NCI-H1105 treated with DMSO at 0.1 percent for 48 hours (cell line): ENCODE measurements around the gene CACNA2D3.

Experiments
- DNase-seq: peaks from one replicate; lab custom pipeline; 2025; lab: John Stamatoyannopoulos, UW

The CACNA2D3 gene

DNA sequence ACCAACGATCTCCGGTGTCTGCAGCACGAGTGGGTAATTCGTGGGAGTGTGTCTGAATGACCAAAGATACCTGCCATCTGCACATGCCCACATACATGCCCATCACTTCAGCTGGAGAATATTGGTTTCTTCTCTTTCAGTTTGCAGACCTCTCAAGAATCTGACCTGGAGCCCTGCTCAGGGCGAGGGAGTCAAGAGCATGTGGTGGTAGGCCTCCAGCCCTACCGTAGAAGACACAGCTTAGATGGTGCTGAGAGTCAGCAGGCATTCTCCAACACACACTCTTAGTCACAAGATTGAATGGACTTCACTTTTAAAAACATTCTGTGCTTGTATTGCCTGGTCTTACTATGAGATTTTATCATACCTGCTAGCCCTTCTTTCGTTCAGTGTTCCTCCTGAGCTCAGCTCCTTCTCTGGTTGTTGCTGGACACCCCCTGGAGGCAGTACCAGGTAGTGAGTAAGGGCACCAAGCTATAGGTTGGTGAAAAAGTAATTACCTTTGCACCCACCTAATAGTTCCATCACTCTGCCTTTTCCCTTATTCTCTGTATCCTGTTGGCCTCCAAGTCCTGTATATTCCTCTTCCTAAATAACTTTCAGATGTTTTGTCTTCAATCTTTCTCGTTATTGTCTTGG is 252.0 kb downstream of the CACNA2D3 start:
- DNase-seq = peak; percentile 2

DNA sequence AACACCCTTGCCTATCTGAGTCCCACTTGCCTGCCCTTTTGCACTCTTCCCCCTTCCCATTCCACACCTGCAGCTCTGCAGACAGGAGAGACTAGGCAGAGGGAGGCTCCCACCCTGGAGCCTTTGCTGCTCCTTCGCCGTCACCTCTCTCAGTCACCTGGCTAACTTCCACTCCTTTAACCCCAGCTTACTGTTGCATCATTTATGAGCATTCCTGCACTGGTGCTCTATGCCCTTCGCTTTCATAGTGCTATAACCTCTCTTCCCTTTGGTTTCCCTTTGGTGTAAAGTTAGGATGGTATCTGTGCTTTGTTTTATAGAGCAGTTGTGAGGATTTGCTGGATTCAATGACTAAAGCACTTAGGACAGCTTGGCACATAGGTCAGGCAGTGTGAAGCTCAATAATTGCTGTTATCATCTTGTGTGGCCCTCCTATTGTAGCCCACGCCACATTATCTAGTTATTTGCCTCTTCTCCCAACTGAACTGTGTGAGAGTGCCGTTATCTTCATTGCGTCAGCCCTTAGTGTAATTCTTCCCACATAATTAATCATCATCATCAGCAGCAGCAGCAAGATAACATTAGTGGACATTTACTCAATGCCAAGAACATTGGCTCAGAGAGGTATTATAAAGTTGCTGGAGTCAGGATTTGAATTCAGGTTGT is 253.9 kb downstream of the CACNA2D3 start:
- no peak for DNase-seq

DNA sequence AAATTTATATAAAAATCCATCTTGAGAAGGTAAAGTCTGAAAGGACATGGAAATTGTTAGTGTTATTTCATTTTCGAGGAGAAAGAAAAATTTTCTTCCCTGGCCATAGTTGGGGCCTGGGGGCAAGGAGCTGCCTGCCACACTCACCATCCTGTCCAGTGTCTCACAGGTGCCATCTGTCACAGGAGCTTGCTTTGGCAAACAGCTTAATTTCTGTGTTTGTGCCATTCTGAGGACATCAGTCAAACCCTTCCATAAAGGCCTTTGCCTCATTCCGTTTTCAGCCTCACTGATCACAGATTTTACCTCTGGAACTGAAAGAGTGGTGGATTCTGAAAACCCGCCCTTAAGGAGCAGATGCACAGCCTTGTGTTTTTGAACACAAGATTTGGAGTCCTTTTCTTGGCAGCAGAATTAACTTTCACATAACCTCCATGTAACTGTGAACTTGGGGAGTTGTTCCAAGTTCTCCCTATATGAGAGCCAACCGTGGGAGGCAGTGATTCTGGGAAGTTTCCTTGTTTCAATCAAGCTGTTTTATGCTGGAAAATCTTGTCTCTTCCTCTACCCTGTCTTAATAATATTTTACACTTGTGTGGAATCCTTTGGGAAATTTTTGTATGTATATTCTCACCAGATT is 254.7 kb downstream of the CACNA2D3 start:
- DNase-seq = no peak

DNA sequence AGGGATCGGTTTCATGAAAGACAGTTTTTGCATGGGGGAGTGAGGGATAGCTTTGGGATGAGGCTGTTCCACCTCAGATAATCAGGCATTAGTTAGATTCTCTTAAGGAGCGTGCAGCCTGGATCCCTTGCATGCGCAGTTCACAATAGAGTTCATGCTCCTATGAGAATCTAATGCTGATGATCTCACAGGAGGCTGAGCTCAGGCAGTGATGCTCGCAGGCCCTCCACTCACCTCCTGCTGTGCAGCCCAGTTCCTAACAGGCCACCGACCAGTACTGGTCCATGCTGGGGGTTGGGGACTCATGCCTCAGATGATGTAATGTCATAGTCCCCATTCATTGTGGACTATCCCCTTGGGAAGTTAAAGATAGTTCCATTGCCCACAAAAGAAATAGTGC is 255.8 kb downstream of the CACNA2D3 start:
- no peak for DNase-seq

DNA sequence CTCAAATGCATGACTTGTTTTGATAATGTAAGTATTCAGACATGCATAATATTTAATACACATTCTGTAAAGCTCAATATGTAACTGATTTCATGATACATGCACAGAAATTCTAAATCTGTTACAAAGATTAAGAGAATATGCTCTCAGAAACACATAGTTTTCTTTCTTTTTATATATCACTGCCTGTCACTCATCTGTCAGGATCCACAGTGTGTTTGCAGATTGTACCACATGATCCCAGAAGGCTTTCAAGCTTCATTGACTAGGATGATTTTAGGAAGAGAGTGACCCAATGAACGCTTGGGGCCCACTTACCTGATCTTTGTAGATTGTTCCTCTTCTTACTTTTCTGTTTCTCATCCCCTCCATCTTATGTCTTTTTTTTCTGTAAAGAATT is 261.9 kb downstream of the CACNA2D3 start:
- no peak for DNase-seq

DNA sequence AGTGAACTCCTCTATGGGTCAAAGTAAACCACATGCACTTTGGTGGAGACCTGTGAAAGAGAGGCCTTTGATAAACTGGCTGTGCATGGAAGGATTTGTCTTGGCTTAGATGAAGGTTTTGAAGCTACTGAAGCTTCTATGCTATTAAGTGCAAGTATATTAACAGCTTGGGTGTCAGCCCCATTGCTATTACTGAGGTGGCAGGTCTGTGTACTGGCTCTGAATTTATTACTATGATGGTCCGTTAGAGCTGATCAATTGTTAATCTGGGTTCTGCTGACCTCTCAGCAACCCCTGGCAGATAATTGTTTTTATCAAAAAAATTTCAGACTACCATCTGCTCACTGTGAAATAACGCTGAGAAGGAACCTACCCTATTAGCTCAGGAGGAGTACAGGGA is 268.2 kb downstream of the CACNA2D3 start:
- no peak for DNase-seq

DNA sequence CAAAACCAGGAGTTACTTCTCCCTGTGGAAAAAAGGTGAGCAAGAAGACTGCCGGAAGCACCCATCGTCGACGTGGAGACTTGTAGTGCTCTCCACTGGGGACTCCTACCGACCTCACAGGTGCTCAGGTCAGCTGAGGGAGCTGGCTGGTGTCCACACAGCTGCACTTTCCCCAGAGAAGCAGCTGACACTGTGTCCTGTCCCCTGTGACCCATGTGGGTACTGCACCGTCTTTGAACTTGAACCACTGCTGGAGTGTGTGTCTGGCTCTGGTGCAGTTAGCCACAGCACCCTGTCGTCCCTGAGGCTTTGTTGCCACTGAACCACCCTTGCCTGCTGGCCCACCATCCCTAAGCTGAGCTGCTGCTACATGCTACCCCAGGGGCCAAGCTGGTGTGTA is 270.8 kb downstream of the CACNA2D3 start:
- DNase-seq = no peak

DNA sequence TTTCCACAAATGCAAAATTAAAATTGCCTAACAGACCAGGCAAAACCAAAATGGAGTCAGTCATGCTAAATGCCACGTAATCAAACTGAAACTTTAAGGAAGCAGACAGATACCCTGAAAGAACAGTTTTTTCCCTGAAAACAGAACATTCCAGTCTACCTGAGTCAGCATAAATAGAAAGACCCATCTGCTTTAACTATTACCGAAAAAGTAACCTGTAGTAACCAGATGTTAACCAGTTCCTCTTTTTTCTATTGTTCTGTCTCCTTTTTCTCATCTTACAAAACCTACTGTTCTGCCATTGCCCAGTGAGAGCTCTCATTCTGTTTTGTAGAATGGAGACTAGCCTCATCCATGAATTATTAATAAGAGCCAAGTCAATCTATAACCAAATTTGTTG is 286.0 kb downstream of the CACNA2D3 start:
- DNase-seq = no peak

DNA sequence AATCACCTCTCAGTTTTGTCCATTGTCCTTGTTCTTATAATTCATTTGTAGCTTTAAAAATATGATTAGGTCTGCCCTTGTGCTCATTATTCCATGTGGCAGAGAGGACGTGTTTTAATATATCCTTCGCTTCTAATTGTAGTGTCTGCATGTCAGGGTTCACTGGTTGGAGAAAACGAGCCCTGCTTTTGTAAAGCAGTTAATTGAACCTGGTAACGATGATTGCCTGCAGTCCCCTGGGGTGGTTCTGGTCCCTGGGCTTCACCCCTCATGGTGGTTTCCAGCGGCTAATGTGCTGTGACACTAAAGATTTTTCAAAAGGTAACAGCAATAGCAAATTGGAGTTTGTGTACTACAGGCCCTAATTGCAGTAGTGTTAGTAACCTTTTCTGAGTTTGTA is 299.6 kb downstream of the CACNA2D3 start:
- peak; percentile 67 for DNase-seq

DNA sequence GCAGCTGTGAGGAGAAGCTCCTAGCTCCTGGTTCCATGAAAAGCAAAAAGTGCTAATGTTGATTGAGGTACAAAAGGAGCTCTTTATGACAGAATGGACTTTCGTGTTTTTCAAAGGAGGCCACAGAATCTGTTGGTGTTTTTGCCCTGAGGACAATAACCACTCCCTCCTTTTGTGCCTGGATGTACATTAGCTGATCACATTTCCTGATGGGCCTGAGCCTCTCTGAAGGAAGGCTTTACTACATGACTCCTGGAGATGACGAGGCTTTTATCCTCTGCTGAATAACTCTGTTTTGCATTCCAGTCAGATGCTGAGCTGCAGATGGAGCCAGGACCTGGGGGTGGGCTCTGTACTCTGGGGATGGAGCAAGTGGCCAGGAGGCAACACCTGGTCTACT is 301.9 kb downstream of the CACNA2D3 start:
- no peak for DNase-seq

DNA sequence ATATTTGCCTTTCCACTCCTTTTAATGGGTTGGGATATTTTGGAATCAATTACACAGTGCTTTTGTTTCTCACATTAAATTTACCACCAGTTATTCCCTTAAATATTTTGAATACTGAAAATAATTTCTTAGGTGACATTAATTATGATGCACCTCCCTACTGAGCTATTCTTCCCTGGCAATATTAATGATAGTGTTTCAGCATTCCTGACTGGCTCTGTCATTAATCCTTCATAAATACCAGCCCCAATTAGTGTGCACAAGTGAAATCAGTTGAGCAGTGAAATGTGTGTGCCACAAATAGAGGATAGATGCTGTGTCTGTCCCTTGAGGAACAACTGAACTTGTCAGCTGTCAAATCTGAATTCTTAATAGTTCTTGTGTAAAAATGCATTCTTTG is 304.0 kb downstream of the CACNA2D3 start:
- no peak for DNase-seq

DNA sequence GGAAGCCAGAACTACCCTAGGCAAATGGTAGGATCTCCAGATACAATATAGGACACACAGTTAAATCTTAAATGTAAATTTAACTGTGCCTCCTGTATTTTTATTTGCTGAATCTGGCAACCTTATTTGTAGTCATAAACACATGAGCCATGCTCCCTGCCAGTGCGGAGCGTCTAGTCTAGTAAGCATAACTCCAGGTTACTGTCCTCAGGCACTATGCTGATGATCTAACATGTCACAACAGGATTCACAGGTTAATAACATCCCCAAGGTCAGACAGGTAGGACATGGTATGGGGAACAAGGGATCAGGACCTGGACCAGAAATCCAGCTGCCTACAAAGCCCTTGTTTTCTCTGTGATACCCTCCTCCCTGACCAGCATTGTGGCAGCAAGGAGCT is 305.1 kb downstream of the CACNA2D3 start:
- DNase-seq = peak; percentile 68

DNA sequence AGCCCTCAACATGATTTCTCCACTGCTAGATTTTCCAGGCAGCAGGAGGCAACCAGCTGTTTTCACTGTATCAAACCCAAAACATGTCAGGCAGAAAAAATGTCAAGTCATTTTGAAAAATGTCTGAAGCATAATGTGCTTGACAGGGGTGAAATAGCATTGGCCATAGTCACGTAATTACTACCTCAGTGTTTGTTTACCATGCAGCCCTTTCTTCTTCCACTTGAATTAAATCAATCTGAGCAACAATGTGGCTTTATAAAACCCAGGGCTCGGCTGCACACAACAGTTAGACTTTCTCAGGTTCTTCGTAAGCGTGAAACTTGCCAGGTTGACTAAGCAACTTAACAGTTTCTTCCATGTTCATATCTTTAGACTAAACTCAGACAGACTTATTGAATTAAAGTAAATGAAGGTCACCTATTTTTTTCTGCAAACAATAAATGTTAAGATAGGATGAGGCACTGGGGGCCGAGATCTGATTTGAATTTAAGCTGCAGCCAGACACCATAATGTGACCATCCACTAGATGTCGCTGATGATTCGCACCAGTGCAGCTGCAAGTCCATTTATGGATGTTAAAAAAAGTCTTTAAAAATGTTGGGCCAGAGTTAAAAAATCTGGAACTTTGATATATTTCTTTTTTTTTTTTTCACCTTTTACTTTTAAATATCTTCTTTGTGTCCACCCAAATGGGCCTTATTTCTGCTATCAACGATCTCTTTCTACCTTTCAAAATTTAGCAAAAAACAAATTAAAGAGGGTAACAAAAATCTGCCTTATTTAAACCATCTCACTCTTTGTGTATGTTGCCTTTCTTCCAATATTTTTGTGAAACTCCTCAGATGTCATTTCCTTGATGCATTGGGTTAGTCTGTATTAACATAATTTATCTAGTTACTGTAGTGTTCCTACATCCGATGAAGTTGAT is 305.9 kb downstream of the CACNA2D3 start:
- peak; percentile 83 for DNase-seq

DNA sequence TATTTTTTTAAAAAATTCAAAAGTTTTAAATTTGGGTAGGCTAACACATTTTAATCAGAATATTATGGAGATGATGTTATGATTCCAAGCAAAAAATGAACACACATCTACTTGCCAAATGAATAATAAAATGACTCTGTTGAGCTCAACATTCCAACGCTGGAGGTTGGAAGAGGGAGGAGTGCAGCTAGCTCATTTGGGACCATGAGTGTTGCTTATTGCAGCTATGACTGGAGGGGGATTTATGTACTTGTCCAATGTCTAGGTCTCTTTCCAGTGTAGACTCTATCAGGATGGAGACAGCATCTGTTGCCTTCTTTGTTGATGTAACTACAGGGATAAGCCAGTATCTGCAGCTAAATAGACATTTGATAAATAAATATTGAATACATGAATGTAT is 310.6 kb downstream of the CACNA2D3 start:
- no peak for DNase-seq

DNA sequence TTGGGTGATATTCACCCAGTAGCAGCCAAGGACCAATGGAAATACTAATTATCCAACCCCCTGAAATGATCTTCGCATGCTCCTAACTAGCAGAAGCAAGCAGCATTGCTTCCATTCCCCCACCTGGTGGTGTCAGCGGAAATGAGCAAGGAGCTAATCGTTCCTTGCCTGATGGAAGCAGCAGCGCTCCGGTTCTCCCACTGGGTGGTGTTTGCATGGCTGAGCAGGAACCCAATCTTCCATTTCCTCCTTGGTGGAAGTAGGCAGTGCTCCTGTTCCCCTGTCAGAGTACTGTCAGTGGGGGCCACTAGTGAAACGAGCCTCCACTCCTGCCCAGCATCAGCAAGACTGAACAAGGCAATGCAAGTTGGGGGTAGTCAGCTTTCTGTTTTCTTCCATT is 311.5 kb downstream of the CACNA2D3 start:
- DNase-seq = no peak

DNA sequence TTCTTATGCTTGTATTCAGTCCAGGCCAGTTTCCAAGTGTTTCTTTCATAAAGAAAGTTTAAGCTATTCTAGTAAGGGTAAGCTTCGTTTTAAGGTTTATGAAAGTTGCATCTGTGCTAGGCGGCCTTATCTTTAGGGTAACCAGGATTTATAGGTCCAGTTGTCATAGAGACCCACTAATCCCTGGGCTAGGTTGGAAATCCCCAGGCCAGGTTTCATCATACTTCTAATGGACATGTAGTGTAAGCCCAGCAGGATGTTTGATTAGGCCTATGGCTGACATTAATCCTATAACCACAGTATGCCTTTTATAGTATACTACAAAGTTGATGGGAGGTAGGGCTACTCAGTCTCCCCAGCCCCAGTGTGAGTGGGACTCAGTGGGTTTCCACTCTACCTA is 312.4 kb downstream of the CACNA2D3 start:
- DNase-seq = no peak

DNA sequence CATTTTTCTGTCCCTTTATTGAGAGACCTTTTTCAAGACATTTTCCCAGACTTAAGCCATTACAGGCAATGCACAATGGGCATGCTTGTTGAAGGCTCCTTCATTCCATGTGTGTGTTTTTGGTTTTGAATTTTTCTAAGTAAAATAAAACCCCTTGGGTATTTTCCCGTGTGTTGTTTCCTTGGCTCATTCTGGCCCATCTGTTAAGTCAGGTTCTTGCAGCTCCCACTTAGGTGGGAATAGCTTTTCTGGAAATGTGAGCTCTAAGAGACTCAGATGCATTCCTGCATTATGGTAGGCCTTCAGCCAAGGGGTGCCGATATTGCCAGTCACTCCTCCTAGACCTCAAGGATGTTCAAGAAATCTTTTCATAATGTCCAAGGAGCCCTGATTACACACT is 314.9 kb downstream of the CACNA2D3 start:
- DNase-seq = no peak

DNA sequence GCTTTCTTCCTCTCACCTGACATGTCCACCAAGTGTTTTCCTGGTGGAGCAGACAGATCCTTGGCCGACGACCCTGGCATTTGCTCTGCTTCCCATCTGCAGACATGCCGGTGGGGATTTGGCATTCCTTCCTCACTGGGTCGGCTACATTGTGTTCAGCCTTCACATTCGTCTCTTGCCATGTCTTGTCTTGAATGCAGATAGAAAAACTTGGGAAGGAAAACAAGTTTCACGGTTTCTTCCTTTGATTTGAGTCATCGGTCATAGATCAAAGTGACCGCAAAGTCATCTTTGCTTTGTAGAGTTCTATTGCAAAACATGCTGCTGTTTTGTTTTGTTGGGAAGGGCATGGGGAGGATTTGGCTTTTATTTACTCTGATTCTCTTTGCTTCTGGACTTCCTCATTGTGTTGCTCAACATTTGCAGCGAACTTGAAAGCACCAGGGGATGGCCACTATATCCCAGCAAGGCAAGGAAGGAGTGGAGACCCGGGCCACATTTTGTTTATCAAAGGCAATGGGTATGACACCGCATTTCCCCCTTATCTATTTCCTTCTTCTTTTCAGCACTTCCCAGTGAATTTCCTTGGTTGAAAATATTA is 321.3 kb downstream of the CACNA2D3 start:
- DNase-seq = no peak

DNA sequence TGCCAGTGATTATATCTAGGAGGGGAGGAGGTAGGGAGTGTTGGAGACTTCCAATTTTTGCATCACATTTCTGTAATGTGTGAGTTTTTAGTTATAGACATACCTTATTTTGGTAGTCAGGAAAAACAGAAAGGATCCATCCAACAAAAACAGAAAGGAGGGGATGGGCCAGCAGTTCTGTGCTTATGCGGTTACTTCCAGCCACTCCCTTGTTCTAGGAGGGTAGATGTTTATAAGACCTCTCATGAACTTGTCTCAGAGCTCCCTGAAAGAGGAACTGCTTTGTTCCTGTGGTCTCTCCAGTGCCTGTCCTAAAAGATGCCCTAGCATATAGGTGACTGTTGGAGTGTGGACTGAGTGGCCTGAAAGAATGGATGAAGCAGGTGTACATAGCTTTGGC is 323.3 kb downstream of the CACNA2D3 start:
- no peak for DNase-seq

DNA sequence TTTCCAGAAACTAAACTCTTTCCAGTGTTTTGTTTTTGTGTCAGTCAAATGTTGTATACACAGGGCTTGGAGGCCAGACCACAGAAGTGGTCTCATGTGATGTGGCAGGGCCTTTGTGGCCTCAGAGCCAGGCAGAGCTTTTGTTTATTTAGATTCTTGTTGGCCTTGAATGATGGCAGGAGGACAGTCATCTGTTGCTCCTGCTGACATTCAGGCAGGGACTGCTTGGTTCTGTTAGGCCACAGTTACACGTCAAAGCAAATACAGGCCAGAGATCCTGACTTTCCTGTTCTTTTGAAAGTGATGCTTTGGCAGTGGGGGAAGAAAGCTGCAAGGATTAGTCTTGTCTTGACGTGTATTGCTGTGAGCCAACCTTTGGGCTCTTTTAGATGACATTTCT is 325.1 kb downstream of the CACNA2D3 start:
- DNase-seq = no peak

DNA sequence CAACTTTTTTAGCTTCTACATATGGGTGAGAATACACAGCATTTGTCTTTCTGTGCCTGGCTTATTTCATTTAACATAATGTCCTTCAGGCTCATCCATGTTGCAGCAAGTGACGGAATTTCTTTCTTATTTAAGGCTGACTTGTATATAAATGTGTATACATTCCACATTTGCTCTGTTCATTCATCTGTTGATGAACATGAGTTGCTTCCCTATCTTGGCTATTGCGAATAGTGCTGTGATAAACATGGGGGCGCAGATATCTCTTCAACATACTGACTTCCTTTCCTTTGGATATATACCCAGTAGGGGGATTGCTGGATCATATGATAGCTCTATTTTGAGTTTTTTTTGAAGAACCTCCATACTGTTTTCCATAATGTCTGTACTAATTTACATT is 332.5 kb downstream of the CACNA2D3 start:
- DNase-seq = no peak

DNA sequence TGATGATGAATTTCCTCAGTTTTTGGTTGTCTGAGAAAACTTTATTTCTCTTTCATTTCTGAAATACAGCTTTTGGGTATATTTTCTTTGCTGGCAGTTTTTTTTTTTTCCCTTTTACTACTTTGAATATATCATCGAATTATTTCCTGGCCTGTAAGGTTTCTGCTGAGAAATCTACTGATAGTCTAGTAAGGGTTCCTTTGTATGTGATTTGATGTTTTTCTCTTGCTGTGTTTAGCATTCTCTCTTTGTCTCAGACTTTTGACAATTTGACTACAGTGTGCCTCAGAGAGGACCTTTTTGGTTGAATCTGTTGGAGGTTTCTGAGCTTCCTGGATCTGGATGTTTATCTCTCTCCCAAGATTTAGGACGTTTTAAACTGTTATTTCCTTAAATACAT is 336.0 kb downstream of the CACNA2D3 start:
- DNase-seq = no peak
